Head of caudate nucleus (tissue), 42 donors: ENCODE results near the gene ARHGDIA.

Experiments used
- DNase-seq, 42 donors: peaks; one replicate each; pipeline versions ENCODE4 v3.0.0 to v3.0.0-alpha.2; 2020 to 2021; ENCODE audit warnings: mixed read lengths in 7 of 42
- intact Hi-C: fragments of 100-400 bp; cut with DNase I; formaldehyde crosslinking; loops from one replicate; pipeline ENCODE4 v1.15.0; 2022

ARHGDIA gene

DNA sequence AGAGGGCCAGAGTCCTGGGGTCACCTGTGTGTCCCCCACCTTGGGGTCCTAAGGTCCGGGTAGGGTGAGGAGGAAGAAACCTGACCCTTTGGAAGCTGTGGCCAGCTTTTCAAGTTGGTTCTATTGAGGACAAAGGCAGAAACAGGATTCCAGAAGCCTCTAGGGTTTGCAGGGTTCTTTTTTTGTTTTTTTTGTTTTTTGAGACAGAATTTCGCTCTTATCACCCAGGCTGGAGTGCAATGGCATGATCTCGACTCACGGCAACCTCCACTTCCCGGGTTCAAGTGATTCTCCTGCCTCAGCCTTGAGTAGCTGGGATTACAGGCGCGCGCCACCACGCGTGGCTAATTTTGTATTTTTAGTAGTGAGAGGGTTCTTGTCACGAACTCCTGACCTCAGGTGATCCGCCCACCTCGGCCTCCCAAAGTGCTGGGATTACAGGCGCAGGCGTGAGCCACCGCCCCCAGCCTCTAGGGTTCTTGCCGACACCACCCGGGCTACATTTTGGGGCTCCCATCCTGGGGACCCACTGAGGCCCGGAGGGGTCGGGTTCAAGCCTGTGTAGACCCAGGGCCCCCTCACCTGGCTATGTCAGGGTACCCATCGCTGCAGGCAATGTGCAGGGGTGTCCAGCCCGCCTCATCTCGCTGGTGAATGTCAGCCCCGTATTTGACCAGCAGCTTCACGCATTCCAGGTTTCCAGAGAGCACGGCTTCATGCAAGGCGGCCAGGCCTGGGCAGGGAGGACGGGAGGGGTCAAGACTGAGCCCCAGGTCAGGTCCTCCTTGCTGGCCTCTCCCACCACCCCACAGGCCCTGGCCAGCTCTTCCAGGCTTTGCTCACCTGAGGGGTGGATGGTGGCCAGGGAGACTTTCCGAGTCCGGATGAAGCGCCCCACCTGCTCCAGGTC, 37.0 kb downstream of the ARHGDIA start:
- peak in 25 of 42 donors; percentile 5 to 51 (median 28) for DNase-seq
- intact Hi-C loops, result no loop called here

DNA sequence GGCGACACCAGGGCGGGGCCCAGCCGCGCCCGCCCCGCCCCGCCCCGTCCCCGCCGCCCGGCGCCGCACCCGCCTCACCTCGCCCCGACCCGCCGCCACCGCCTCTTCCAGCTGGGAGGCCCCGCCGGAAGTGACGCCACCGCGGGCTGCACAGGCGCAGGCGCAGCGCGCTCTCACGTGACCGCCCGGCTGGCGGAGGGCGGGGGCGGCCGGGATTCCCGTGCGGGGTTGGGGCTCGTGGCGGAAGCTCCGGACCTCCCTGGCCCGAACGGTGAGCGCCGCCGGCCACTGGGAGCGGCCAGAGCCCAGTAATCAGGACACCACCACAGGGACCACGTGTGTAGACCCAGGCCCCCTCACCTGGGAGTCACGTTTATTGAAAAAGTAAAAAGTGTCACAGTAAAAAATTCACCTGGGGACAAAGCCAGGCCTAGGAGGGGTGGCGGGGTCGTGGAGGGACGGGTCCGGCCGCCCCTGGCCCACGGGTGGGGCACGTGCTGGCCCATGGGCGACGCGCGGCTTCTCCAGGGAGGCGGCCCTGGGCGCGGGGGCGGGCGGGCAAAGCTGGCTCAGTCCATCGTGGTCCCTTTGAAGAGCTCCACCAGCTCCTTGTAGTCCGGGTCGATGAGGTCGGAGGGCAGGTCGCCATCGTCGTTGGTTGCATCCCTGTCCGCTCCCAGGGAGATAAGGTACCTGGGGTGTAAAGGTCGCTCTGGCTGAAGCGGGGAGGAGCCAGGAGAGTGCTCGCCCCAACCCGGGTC, 37.8 kb downstream of the ARHGDIA start, which contains the start of gene MCRIP1:
Gene MCRIP1 (minus strand): TSS at position 132 of the 761 bp plus-strand sequence. CDS start 8,785 bp downstream, outside the sequence.
- intact Hi-C loops, result no loop called here
- peak; percentile 57 to 97 (median 93) for DNase-seq

DNA sequence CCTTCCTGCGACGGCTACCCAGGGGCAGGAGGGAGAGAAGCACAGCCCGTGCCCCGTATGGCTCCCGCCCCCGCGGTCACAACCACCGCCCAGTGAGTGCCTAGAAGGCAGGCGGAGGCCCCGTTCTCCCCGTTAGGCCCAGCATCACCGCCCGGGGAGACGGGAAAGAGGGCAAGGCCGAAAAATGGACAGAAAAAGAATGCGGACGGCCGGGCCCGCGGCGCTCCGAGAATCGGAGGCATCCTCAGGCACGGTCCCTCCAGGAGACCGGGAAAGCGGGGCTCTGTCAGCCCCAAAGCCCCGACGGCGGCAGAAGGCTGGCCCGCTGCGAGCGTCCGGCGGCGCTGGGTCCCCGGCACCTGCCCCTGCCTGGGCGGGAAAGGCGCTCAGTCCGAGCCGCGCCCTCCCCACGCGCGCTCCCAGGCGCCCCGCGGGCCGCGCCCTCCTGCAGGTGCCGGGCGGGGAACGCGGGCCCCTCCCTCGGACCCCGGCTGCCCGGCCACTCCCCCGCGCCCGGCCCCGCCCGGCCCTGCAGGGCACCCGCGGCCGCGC, 38.5 kb downstream of the ARHGDIA start:
- intact Hi-C loops, result no loop called here
- DNase-seq, result peak in 17 of 42 donors; percentile 4 to 48 (median 24)

DNA sequence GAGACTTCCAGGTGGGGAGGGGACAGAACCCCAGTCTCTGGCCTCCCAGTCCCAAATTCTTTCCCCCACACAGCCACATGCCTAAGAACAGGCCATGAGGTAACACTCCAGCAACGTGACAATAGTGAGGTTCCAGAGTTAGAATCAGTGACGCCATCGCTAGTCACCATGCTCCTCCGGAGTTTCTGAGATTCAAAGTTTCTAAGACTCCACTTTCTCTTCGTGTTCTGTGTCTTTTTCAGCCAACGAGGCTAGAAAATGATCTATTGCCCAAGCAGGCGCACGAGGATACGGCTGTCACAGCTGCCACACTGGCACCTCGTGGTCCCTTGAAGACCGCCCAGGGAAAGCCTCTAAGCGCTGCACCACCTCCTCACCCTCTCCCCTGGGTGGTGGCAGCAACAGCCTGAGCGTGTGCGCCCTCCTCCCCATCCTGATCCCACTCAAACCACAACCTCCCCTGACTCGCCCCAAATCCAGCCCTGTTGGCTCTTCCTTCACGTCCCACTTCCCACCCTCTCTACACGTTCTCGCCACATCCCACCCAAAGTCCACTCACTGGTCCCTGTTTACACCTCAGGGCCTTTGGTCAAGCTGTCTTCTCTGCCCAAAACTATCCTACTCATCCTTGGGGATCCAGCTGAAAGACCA, 39.1 kb downstream of the ARHGDIA start:
- peak in 27 of 42 donors; percentile 3 to 64 (median 33) for DNase-seq
- intact Hi-C loops, result no loop called here

DNA sequence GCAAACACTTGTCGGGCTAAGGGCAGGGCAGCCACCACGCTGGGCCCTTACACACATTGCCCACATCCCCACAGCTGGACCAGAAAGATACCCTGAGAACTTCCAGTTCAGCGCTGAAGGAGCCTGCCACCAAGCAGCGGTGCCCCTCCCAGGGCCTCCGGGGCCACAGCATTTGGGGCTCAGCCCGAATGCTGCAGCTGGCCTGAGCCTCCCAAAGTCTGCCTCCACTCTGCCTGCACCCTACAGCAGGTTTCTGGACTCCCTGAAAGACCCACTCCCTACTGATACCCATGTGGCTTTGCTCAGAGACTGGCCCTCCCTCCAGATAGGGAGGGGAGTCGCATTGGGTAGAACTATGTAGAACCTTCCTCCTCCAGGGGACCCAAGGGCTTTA, 39.6 kb downstream of the ARHGDIA start:
- intact Hi-C loops, result no loop called here
- no peak for DNase-seq

DNA sequence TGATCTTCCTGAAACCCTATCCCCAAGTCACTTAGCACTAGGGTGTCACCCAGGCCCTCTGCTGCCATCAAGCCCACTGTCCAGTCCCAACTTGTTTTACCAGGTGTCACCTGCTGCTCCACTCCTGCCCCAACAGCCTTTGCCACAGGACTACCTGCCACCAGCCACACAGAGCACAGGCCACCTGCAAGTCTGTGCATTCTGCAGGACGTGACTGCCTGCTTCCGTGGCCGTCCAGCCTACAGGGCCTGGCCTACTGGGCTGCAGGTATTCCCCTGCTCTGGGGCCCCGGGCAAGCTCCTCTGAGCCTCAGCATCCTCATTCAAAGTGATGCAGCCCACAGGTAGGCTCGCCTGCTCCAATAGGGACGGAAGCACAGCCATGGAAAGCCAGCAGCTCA, 41.3 kb downstream of the ARHGDIA start:
- intact Hi-C loops, result no loop called here
- DNase-seq, result no peak

DNA sequence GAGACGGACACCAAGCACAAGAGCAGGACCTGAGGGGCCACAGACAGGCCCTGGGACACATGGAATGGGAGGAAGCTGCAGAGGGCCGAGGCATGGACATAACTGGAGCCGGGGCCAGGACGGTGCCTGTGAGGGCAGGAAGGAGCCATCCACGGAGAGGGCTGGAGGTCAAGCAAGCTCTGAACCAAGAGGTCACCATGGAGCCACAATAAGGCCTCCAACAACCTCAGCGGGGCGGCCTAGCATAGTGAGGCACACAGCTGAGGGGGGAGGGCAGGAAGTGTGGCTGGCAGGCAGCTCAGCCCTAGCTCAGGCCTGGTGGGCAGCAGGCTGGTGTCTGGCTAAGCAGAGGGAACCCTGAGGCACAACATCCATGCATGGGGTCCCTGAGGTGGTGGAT, 42.5 kb downstream of the ARHGDIA start:
- DNase-seq, result no peak
- intact Hi-C loops, result no loop called here

DNA sequence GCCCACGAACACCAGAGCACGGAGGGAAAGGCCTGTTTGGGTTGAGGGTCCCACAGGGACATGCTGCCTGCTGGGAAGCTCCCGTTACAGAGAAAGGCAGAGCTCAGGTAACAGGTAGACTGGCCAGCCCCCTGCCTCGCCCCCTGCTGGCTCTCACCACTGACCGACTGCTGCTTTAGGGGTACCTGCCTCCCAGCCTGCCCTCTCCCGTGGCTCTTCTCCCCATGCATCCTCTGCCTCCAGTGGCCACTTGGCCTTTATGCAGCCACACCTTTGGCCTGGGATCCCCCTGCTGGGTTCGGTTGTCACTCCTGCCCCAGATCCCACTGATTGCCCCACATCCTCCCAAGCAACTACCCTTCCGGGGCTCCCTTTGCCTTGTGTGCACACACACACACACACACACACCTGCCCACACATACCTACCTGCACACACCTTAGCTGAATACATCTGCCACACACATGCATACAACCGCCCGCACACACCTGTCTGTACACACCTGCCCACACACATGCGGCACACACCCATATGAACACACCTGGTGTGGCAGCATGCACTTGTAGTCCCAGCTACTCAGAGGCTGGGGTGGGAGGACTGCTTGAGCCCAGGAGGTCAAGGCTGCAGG, 45.2 kb downstream of the ARHGDIA start:
- intact Hi-C loops, result no loop called here
- peak in 2 of 42 donors; percentile 17 to 19 for DNase-seq

DNA sequence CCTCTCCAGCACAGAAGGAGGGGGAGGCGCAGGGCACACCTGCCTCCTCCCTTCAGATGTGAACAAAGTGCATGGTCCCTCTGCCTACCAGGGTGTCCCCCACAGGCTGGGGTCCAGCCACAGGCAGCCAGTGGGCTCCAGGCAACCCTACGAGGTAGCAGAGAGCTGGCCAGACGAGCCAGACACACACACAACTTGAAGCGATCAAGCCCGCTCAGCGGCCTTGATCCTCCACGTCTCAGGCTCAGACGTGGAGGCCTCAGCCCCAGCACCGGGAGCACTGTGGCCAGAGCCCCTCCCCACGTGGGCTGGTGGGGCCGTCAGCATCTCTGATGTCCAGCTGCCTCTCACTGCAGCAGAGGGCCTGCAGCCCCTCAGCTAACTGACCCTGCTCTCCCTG, 46.5 kb downstream of the ARHGDIA start:
- no peak for DNase-seq
- intact Hi-C loops, result no loop called here

DNA sequence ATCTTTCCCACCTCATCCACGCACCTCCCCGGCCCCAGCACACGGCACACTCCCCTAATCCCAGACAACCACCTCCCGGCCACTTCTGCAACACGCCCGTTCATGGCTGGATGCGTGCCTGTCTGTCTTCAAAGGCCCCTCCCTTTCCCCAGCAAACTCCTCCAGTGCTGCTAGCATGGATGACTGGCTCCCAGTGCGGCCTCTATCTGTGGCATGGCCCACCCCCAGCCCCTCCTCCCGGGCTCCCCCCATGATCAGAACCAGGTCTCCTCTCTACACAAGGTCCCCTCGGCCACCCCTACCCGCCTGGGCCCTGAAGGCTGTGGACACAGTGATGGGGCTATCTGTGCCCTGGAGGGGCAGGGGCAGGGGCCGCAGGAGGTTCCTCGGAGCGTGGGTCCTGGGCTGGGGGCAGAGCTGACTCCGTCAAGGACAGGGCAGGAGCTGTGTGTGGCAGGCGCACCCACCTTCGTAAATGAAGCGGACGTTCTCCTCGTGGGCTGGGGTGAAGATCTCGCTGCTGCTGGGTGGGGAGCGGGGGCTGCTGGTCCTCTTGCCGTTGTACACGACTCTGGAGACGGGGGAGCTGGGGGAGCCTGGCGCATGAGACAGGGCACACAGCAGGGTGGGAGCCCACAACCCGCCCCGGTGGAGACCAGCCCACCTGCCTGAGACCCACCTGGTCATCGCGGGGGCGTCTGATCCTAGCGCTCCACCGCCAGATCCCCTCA, 47.2 kb downstream of the ARHGDIA start:
- intact Hi-C loops, result no loop called here
- DNase-seq, result no peak

DNA sequence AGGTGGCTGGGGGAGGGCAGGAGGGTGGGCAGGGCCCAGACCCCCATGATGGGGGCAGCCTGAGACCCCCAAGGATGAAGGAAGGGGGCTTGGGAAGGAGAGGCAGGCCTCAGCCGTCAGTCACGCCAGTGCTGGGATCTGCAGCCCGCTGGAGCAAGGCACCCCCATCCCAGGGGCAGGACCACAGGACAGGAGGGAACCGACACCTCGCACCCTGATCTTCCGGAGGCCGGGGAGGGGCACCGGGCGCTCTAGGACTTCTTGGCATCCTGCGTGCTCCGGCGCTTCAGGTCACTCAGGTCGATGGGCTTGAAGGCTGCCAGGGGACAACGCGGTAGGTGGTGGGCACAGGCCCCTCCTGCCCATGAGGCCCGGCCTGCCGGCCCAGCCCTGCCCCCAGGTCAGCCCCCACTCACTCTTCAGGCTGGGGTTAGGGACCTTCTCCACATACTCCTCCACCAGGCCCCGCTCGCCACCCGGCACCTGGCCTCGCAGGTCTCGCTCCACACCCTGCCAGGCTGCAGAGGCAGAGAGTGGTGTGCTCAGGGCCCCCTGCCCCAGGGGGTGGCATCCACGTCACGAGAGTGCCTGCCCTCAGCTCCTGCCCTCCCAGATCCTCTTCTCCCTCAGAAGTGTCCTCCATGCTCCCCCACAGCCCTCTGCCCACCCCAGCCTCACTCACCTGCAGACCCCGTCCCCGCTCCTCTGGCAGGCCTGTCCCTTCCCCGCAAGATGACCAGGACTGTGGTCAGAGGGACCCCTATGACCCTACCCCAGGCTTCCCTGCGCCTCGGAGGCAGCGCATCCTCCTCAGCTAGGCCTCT, 47.9 kb downstream of the ARHGDIA start:
- no peak for DNase-seq
- intact Hi-C loops, result no loop called here

DNA sequence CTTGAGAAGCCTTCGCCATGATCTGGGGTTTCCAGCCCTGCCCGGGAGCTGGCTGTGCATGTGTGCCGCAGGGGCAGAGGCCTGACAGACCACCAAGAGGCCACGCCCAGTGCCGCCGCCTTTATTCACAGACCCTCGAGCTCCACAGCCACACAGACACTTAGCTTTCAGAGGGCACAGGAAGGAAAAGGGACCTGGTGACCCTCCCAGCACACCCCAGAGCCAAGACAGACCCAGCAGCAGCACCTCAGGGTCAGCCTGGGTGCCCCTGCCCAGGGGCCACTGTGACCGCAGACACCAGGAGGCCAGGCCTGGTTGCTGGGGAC, 48.9 kb downstream of the ARHGDIA start:
- no peak for DNase-seq
- intact Hi-C loops, result no loop called here

DNA sequence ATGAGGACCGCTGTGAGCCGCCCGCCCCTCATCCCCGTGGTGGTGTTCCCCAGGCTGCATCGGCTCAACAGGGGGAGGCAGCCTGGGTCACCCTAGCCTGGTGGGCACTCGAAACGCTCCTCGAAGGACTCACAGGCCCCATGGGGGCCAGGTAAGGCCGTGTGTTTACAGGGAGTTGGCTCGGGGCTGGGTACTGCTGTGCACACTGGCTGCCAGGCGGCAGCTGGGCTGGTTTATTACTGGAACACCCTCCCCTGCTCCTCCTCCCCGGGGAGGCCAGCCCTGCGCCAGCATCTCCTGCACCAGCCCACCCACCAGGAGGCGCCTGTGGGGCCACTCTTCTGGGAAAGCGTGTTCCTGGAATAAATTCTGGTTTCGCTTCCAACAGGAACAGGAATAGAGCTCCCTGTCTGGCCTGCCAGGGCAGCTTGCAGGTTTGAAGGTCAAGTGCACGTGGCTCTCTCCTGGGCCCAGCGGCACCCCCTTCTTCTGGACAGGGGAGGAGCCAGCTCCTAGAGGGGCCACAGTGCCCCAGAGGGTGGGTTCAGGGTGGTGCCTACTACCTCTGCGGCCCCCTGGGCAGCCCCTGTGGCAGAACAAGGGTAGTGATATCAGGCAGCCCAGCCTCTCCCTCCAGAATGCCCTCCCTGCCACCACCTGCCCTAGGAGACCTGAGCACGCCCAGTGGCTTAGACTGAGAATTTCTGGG, 49.4 kb downstream of the ARHGDIA start:
- peak in 27 of 42 donors; percentile 3 to 61 (median 31) for DNase-seq
- intact Hi-C loops, result no loop called here

DNA sequence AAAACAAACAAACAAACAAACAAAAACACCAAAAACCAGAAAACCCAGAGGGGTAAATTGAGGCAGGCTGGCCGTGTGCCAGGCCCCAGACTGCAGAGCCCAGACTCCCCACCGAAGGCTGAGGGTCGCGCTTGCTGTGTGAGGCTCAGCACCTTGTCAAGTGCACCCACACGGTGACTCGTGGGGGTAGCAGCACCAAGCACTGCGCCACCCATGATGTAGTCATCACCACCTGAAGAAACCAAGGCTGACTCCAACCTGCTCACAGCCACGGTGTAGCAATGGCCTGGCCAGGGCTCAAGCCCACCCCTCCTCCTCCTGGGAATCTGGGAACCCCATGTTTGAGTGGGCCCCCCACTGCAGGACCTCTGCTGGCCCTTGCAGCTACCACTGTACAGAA, 50.0 kb downstream of the ARHGDIA start:
- intact Hi-C loops, result no loop called here
- DNase-seq, result no peak

DNA sequence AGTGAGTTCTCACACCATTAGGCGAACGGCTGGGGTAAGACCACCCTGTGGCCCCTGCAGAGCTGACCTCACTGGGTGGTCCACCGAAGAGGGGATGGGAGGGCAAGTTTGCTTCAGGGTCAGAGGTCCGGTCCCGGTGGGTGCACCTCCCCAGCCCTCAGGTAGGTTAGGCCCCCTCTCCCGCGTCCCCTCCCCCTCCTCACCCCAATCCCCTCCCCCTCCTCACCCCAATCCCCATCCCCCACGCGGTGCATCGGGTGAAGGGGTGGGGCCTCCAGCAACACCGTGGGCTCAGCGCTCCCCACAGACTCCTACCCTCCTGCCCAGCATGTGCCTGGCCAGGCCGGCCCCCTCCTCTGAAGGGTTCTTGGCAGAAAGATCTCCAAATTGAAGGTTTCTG, 51.4 kb downstream of the ARHGDIA start:
- DNase-seq, result no peak
- intact Hi-C loops, result no loop called here

DNA sequence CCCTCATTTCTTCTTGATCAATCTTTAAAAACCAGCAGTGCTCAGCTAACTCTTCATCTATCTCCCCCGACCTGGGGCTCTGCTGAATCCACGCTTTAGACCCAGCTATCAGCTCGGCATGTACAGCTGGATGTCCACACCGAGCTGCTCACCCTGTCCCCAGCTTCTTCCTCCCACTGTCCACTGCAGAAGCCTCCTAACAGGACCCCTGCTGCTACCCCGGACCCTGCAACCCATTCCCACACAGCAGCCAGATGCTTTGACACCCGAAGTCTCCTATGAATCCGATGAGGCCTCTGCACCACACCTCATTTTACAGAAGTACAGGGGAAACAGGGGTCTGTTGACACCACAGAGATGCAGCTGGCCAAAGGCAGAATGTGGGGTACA, 53.4 kb downstream of the ARHGDIA start:
- intact Hi-C loops, result no loop called here
- no peak for DNase-seq
